ENCODE data around the gene RNGTT.

Gene RNGTT

GRCh38 chr6:88586371-88587149 is 376.9 kb downstream of the RNGTT start:
- no peak overlapping the region for H3K27ac ChIP-seq (ENCODE audit: extremely low read depth, low read depth, low read length)
- no peaks in the 10 kb centered on the region for H3K4me1 ChIP-seq (ENCODE audit: control insufficient read depth, insufficient read depth, low read length)
- TF ChIP-seq ZNF530 (tag by site-specific recombination; IDR thresholded peaks at IDR 0.05; ENCODE audit: low read depth), result no peak
- ChIA-PET POLR2A (no interaction called here), CTCF (no interaction called here)
- no peaks in the 10 kb centered on the region for H3K36me3 ChIP-seq (ENCODE audit: control insufficient read depth in 2 of 2, insufficient read depth in 1 of 2, low read length in 2 of 2)
- no peak overlapping the region for H3K4me3 ChIP-seq (ENCODE audit: low read depth, low read length)
- peaks cover 5% of the 10 kb centered on the region; the same call in 1 of the 2 replicates for H3K9me3 ChIP-seq (ENCODE audit: control insufficient read depth, insufficient read depth, low read depth, low read length)

- POLR2A ChIA-PET, result no interaction called here
Measured at GRCh38 chr6:88585276-88585692, 378.1 kb downstream of the RNGTT start.

More at GRCh38 chr6:88585276-88585692, 378.1 kb downstream of the RNGTT start:
- Histone ChIP-seq H3K4me3 (ENCODE audit: low read depth, low read length) (no peak overlapping the region), H3K9me3 (ENCODE audit: control insufficient read depth, insufficient read depth, low read depth, low read length) (peaks cover 5% of the 10 kb centered on the region; the same call in 1 of the 2 replicates), H3K36me3 (ENCODE audit: control insufficient read depth in 2 of 2, insufficient read depth in 1 of 2, low read length in 2 of 2) (no peaks in the 10 kb centered on the region), H3K27ac (ENCODE audit: extremely low read depth, low read depth, low read length) (no peak overlapping the region), H3K4me1 (ENCODE audit: control insufficient read depth, insufficient read depth, low read length) (no peaks in the 10 kb centered on the region)
- TF ChIP-seq KLF9 (tag by site-specific recombination; IDR thresholded peaks at IDR 0.05; ENCODE audit: low read depth) (no peak), ZNF426 (tag by site-specific recombination; IDR thresholded peaks at IDR 0.05) (no peak), ZBTB7A (tag by site-specific recombination; IDR thresholded peaks at IDR 0.05; ENCODE audit: low read depth) (no peak), ZNF777 (tag by site-specific recombination; IDR thresholded peaks at IDR 0.05; ENCODE audit: borderline replicate concordance) (no peak), PRDM2 (tag by site-specific recombination; IDR thresholded peaks at IDR 0.05; ENCODE audit: borderline replicate concordance) (no peak), ZNF398 (tag by site-specific recombination; IDR thresholded peaks at IDR 0.05) (no peak), ZNF670 (tag by site-specific recombination; IDR thresholded peaks at IDR 0.05; ENCODE audit: low read depth) (no peak), ZNF664 (tag by site-specific recombination; IDR thresholded peaks at IDR 0.05) (no peak), ZNF138 (tag by site-specific recombination; IDR thresholded peaks at IDR 0.05; ENCODE audit: borderline replicate concordance) (no peak), PRDM1 (tag by site-specific recombination; IDR thresholded peaks at IDR 0.05) (no peak), ZNF585B (tag by site-specific recombination; IDR thresholded peaks at IDR 0.05) (no peak), ZNF202 (tag by site-specific recombination; IDR thresholded peaks at IDR 0.05; ENCODE audit: borderline replicate concordance) (no peak), BCL11B (tag by site-specific recombination; IDR thresholded peaks at IDR 0.05; ENCODE audit: low read depth) (no peak), ZFP3 (tag by site-specific recombination; IDR thresholded peaks at IDR 0.05; ENCODE audit: low read depth) (no peak)
- CTCF ChIA-PET, result interaction anchor here (0.6 kb wide), 1 partner anchor 417 kb away, joined by 3 read pairs; no protein-coding TSS in a partner anchor

Measured in HEK293 (cell line).